HepG2 (cell line): ENCODE measurements around the gene FMN2. TPM values are rescaled to one million over a fixed set of nuclear protein-coding genes. Genes with fewer than 3 reads are reported as not detected.

ENCODE experiments used
- ATAC-seq: fragments of 200-7000 bp; cut with Tn5 transposase; 3 replicates; pipeline ENCODE4 v1.9.1; 2020; ENCODE audit warnings: mild to moderate bottlenecking, moderate library complexity
- BruUV-seq: library from RNA; stranded (reverse); fragments of 400-500 nt; replicated peaks from 2 replicates; lab custom pipeline; 2021; lab: Mats Ljungman, UMichigan
- CTCF ChIA-PET: fragments of 300-600 bp; formaldehyde crosslinking; extraction: SDS; loops from one replicate; lab custom pipeline; 2021; ENCODE audit warnings: low total read pairs, inconsistent platforms, low intra/inter-chr PET ratio; lab: Yijun Ruan, JAX
- POLR2A ChIA-PET: fragments of 350-600 bp; sonication (Branson Sonifier 250); formaldehyde crosslinking; loops from one replicate; lab custom pipeline; 2020; ENCODE audit warnings: antibody characterized with exemption, inconsistent platforms; lab: Yijun Ruan, JAX
- DNase-seq: peaks from one replicate; pipeline ENCODE4 v3.0.0-alpha.2; 2015; ENCODE audit warnings: low spot score
- FAIRE-seq: peaks from 3 replicates; lab custom pipeline; 2011; peaks lifted over from hg19 to GRCh38; lab: Jason Lieb, UNC
- H2AFZ ChIP-seq: one replicate; pipeline ENCODE4 v1.6.1; 2011; ENCODE audit warnings: low read length, inconsistent platforms
- H3K27ac ChIP-seq: fragments of 300-600 bp; 3 replicates; pipeline ENCODE4 v1.8.0; 2011; ENCODE audit warnings: mixed run types, mild to moderate bottlenecking, mixed read lengths, low read length, inconsistent platforms; ENCODE audit not compliant: insufficient read depth; ENCODE audit errors: extremely low read length
- H3K27me3 ChIP-seq, 2 experiments: fragments of 200-600 bp in 1 of 2; 2 replicates in 1 of 2; 3 replicates in 1 of 2; pipeline versions ENCODE4 v1.6.0 to v1.8.0; 2011; ENCODE audit warnings: low read length in 2 of 2, mild to moderate bottlenecking in 2 of 2, moderate library complexity in 2 of 2, inconsistent platforms in 1 of 2; ENCODE audit not compliant: insufficient read depth in 2 of 2, control insufficient read depth in 1 of 2
- H3K36me3 ChIP-seq, 2 experiments: fragments of 200-600 bp in 1 of 2; replicated peaks in 1 of 2; 2 replicates in 1 of 2; 3 replicates in 1 of 2; pipeline versions ENCODE4 v1.5.1 to v1.8.0; 2011; ENCODE audit warnings: low read length in 2 of 2, inconsistent platforms in 1 of 2; ENCODE audit not compliant: insufficient read depth in 2 of 2, control insufficient read depth in 1 of 2
- H3K4me1 ChIP-seq: 2 replicates; pipeline ENCODE4 v1.5.1; 2012; ENCODE audit warnings: low read length, inconsistent platforms; ENCODE audit not compliant: insufficient read depth
- H3K4me2 ChIP-seq: 2 replicates; pipeline ENCODE4 v1.6.0; 2011; ENCODE audit warnings: low read depth, low read length, inconsistent platforms
- H3K4me3 ChIP-seq, 3 experiments: fragments of 200-600 bp in 1 of 3; sonication (generic), shearing (Covaris generic) in 1 of 3; replicated peaks in 1 of 3; 2 replicates each; pipeline ENCODE4 v1.5.1; 2011 to 2016; ENCODE audit warnings: low read length in 3 of 3, inconsistent platforms in 2 of 3, low read depth in 2 of 3, mild to moderate bottlenecking in 2 of 3, control low read depth in 1 of 3, mixed read lengths in 1 of 3; ENCODE audit not compliant: insufficient read depth in 1 of 3
- H3K79me2 ChIP-seq: one replicate; pipeline ENCODE4 v1.6.1; 2011; ENCODE audit warnings: low read length, inconsistent platforms; ENCODE audit not compliant: insufficient read depth
- H3K9ac ChIP-seq: 2 replicates; pipeline ENCODE4 v1.6.0; 2011; ENCODE audit warnings: mild to moderate bottlenecking, low read depth, low read length, inconsistent platforms; ENCODE audit not compliant: insufficient read depth
- H3K9me3 ChIP-seq: 2 replicates; pipeline ENCODE4 v1.5.1; 2012; ENCODE audit warnings: mild to moderate bottlenecking, low read length
- H4K20me1 ChIP-seq: 2 replicates; pipeline ENCODE4 v1.6.0; 2011; ENCODE audit warnings: inconsistent platforms, mild to moderate bottlenecking, low read length, moderate library complexity; ENCODE audit not compliant: insufficient read depth
- ADNP ChIP-seq: sonication (generic); formaldehyde crosslinking; IDR thresholded peaks from 2 replicates; pipeline ENCODE4 v1.4.0; 2020; ENCODE audit warnings: missing genetic modification reagents
- ETV6 ChIP-seq: sonication (generic); formaldehyde crosslinking; conservative IDR thresholded peaks from 2 replicates; pipeline ENCODE4 v1.4.0; 2020; ENCODE audit warnings: missing genetic modification reagents
- NFIB ChIP-seq: sonication (generic); formaldehyde crosslinking; IDR thresholded peaks from 2 replicates; pipeline ENCODE4 v1.9.0; 2021; ENCODE audit warnings: missing genetic modification reagents, mild to moderate bottlenecking, borderline replicate concordance
- SNAPC2 ChIP-seq: sonication (generic); formaldehyde crosslinking; IDR thresholded peaks from 2 replicates; pipeline ENCODE4 v1.8.1; 2022; ENCODE audit warnings: mild to moderate bottlenecking, missing genetic modification reagents
- TBX2 ChIP-seq: sonication (generic); formaldehyde crosslinking; IDR thresholded peaks from 2 replicates; pipeline ENCODE4 v1.5.0; 2020; ENCODE audit warnings: missing genetic modification reagents, mild to moderate bottlenecking, borderline replicate concordance
- ZKSCAN8 ChIP-seq: IDR thresholded peaks from 2 replicates; pipeline ENCODE4 v1.6.1; 2016; ENCODE audit warnings: borderline replicate concordance, missing genetic modification reagents, missing compliant biosample characterization
- ZNF20 ChIP-seq: sonication (generic); formaldehyde crosslinking; IDR thresholded peaks from 2 replicates; pipeline ENCODE4 v1.4.0; 2020; ENCODE audit warnings: mild to moderate bottlenecking, moderate library complexity, missing genetic modification reagents
- ZNF709 ChIP-seq: sonication (generic); formaldehyde crosslinking; IDR thresholded peaks from 2 replicates; pipeline ENCODE4 v1.5.0; 2020; ENCODE audit warnings: mild to moderate bottlenecking, missing genetic modification reagents
- ZNF747 ChIP-seq: sonication (generic); formaldehyde crosslinking; IDR thresholded peaks from 2 replicates; pipeline ENCODE4 v1.8.1; 2023; ENCODE audit warnings: missing genetic modification reagents, mild to moderate bottlenecking, borderline replicate concordance
- ZNF839 ChIP-seq: sonication (generic); formaldehyde crosslinking; IDR thresholded peaks from 2 replicates; pipeline ENCODE4 v1.4.0; 2020; ENCODE audit warnings: missing genetic modification reagents, mild to moderate bottlenecking, borderline replicate concordance
- ZNF883 ChIP-seq: sonication (generic); formaldehyde crosslinking; IDR thresholded peaks from 2 replicates; pipeline ENCODE4 v1.5.1; 2020; ENCODE audit warnings: mild to moderate bottlenecking, missing genetic modification reagents; ENCODE audit errors: not compliant biosample characterization
- ZSCAN9 ChIP-seq: IDR thresholded peaks from 2 replicates; pipeline ENCODE4 v1.6.1; 2016; ENCODE audit warnings: borderline replicate concordance
- WGBS: methylation state at CpG from one replicate; pipeline ENCODE4 v1.1.6; 2017; ENCODE audit warnings: low lambda C conversion rate; 5-methylcytosine and 5-hydroxymethylcytosine counted together
- in situ Hi-C: cut with HindIII; loops from 2 replicates; pipeline ENCODE4 v1.10.0; 2017; ENCODE audit warnings: low pct_unique_long_range_greater_than_20kb; ENCODE audit not compliant: extremely low pct_ligation_motif_present
- intact Hi-C: fragments of 100-400 bp; cut with micrococcal nuclease; formaldehyde crosslinking; loops from one replicate; pipeline ENCODE4 v1.10.0; 2022; ENCODE audit not compliant: unreplicated experiment
- polyA plus RNA-seq, 8 experiments: library from polyadenylated mRNA; depleted of rRNA in 3 of 8; stranded (reverse) in 7 of 8; unstranded in 1 of 8; fragments of >200 nt; fragmentation: Illumina TruSeq in 4 of 8; extraction: Trizol in 4 of 8; gene quantifications; 2 replicates each; pipeline versions ENCODE4 v1.2.1 to v1.2.3, GENCODE V29; 2011 to 2016; ENCODE audit warnings: low read depth in 4 of 8, missing spikeins in 1 of 8, mixed read lengths in 1 of 8; ENCODE audit not compliant: insufficient read depth in 1 of 8
- total RNA-seq, 5 experiments: library from RNA; depleted of rRNA; stranded (reverse); fragments of >200 nt; fragmentation: Illumina TruSeq; extraction: Trizol; gene quantifications; 2 replicates each; pipeline ENCODE4 v1.2.3, GENCODE V29; 2016; ENCODE audit warnings: low read depth in 1 of 5
- TF ChIP-seq, protein P1 (sequence below): sonication (generic); formaldehyde crosslinking; IDR thresholded peaks from 2 replicates; pipeline ENCODE4 v1.4.0; 2020; ENCODE audit warnings: mild to moderate bottlenecking, missing genetic modification reagents
- TF ChIP-seq, protein P2 (sequence below): IDR thresholded peaks from 2 replicates; pipeline ENCODE4 v1.6.1; 2016; ENCODE audit warnings: missing genetic modification reagents, missing compliant biosample characterization
- TF ChIP-seq, protein P3 (sequence below): sonication (generic); formaldehyde crosslinking; IDR thresholded peaks from 2 replicates; pipeline ENCODE4 v1.5.0; 2020; ENCODE audit warnings: missing genetic modification reagents, mild to moderate bottlenecking, borderline replicate concordance

FMN2 gene
- total and polyA plus RNA-seq, 2 of the 13 experiments (the other 11 are each of a cell fraction or from before 2014, with no cell fraction given) = not detected

DNA sequence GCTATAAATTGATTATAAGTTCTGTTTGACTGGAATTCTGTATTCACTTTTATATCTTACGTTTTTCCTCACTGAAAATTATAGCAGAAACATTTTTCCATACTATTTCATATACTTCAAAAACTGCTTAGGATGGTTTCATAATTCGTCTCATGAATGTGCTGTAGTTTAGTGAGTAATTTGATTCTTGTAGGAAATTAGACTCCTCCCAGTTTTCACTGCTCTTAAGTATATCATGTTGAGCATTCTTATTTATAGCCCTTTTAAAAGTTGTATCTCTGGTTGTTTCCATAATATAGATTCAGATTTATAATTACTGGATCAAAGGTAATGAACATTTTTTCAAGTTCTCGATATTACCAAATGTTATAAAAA, 250.6 kb downstream of the FMN2 start:
- CTCF ChIA-PET = no interaction called here
- ATAC-seq (no peak), FAIRE-seq (no peak), DNase-seq (no peak)
- TF ChIP-seq ZSCAN9 (CRISPR knock-in tag) (no peak), SNAPC2 (CRISPR knock-in tag) (no peak), ZNF709 (CRISPR knock-in tag) (no peak), ZNF839 (CRISPR knock-in tag) (no peak), ZNF883 (no peak)
- TF ChIP-seq, protein P1, sequence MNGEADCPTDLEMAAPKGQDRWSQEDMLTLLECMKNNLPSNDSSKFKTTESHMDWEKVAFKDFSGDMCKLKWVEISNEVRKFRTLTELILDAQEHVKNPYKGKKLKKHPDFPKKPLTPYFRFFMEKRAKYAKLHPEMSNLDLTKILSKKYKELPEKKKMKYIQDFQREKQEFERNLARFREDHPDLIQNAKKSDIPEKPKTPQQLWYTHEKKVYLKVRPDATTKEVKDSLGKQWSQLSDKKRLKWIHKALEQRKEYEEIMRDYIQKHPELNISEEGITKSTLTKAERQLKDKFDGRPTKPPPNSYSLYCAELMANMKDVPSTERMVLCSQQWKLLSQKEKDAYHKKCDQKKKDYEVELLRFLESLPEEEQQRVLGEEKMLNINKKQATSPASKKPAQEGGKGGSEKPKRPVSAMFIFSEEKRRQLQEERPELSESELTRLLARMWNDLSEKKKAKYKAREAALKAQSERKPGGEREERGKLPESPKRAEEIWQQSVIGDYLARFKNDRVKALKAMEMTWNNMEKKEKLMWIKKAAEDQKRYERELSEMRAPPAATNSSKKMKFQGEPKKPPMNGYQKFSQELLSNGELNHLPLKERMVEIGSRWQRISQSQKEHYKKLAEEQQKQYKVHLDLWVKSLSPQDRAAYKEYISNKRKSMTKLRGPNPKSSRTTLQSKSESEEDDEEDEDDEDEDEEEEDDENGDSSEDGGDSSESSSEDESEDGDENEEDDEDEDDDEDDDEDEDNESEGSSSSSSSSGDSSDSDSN (CRISPR knock-in tag) = no peak
- no TSS peak for BruUV-seq
- Histone ChIP-seq H3K36me3 (no peaks in the 10 kb centered on the region), H3K4me1 (no peaks in the 10 kb centered on the region), H3K4me3 (no peak overlapping the region), H2AFZ (no peak overlapping the region), H3K4me2 (no peak overlapping the region), H3K27ac (no peak overlapping the region), H3K27me3 (no peaks in the 10 kb centered on the region), H3K9me3 (no peaks in the 10 kb centered on the region), H3K79me2 (no peaks in the 10 kb centered on the region), H4K20me1 (no peaks in the 10 kb centered on the region), H3K9ac (no peak overlapping the region)
- WGBS = 2% methylated on average over 3 of the region's 3 CpGs
- intact Hi-C loops (no loop called here), in situ Hi-C loops (no loop called here)
- POLR2A ChIA-PET = no interaction called here

DNA sequence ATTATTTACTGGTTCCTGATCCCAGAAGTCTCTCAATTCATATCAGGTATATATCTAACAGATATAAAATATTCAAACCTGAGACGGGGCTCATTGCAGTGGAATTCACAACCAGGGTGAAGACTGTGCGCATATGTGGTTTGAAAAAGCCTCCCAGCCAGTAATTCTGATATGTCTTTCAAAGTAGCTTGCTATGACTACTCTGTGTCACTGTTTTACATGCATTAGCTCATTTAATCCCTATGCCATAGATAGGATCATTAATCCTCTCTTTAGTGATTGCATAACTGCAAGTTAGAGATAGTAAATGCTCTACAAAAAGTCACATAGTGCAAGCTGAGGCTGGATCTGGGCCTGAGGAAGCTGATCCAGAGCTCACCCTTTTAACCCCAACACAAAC, 251.4 kb downstream of the FMN2 start:
- Histone ChIP-seq H3K9ac (no peak overlapping the region), H3K9me3 (no peaks in the 10 kb centered on the region), H3K27ac (no peak overlapping the region), H3K27me3 (no peaks in the 10 kb centered on the region), H2AFZ (no peak overlapping the region), H3K79me2 (no peaks in the 10 kb centered on the region), H3K4me3 (no peak overlapping the region), H3K4me1 (no peaks in the 10 kb centered on the region), H4K20me1 (no peaks in the 10 kb centered on the region), H3K36me3 (no peaks in the 10 kb centered on the region), H3K4me2 (no peak overlapping the region)
- BruUV-seq = no TSS peak
- FAIRE-seq = no peak
- DNase-seq = no peak
- in situ Hi-C loops = no loop called here
- intact Hi-C loops = no loop called here
- ATAC-seq = no peak
- WGBS = 0% methylated on average over 2 of the region's 2 CpGs
- CTCF ChIA-PET = no interaction called here
- POLR2A ChIA-PET = no interaction called here
- TF ChIP-seq ADNP (no peak), NFIB (CRISPR knock-in tag) (no peak), ETV6 (CRISPR knock-in tag) (no peak), ZKSCAN8 (CRISPR knock-in tag) (no peak), ZNF20 (CRISPR knock-in tag) (no peak), ZNF747 (no peak), TBX2 (CRISPR knock-in tag) (no peak)
- TF ChIP-seq, protein P2, sequence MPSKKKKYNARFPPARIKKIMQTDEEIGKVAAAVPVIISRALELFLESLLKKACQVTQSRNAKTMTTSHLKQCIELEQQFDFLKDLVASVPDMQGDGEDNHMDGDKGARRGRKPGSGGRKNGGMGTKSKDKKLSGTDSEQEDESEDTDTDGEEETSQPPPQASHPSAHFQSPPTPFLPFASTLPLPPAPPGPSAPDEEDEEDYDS (CRISPR knock-in tag) = no peak
- TF ChIP-seq, protein P3, sequence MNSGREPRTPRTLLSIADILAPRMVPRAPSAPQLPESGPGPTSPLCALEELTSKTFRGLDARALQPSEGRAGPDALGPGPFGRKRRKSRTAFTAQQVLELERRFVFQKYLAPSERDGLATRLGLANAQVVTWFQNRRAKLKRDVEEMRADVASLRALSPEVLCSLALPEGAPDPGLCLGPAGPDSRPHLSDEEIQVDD = no peak
